Measurements from ENCODE around the gene OMP.

OMP gene

GRCh38 chr11:77144196-77144856, 41.7 kb downstream of the OMP start:
- DNase-seq: peak; percentile 46

- no peak for DNase-seq
These were observed 42.3 kb downstream of the OMP start for GRCh38 chr11:77144857-77145428.

DNA sequence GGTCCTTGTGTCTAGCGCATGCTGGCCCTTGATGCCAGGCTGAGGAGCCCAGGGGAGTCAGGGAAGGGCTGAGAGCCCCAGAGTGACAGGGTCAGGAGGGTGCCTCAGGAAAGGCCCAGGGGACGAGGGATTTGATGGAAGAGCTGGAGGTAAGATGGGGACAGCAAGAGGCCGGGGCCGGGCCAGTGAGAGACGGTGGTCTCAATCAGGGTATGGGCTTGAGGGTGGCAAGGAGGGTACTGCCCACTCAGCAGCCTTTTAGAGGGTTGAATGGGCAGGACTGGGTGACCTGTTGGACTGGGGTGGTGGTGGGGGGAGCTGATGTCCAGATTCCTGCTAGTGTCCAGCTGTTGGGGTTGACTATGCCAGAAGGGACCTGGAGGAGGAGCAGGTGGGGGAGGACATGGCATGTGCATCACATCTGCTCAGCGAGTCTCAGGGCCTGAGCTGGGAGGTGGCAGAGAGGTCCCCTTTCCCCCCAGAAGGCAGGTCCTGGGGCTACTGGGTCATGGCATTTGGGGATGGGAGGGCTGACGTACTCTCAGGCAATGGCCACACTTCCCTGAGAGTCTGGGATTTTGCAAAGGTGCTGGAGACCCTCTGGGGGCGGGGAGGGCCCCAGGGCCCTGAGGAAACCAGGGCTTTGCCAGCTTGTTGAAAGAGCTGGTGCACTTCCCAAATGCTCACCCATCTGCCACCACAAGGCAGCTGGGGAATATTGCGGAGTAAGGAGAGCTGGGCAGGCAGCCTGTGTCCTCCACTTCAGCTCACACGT, 43.8 kb downstream of the OMP start:
- peak; percentile 36 for DNase-seq

GRCh38 chr11:77147036-77147315, 44.3 kb downstream of the OMP start:
- DNase-seq: no peak

GRCh38 chr11:77147668-77148321, 45.2 kb downstream of the OMP start:
- peak; percentile 71 for DNase-seq

DNA sequence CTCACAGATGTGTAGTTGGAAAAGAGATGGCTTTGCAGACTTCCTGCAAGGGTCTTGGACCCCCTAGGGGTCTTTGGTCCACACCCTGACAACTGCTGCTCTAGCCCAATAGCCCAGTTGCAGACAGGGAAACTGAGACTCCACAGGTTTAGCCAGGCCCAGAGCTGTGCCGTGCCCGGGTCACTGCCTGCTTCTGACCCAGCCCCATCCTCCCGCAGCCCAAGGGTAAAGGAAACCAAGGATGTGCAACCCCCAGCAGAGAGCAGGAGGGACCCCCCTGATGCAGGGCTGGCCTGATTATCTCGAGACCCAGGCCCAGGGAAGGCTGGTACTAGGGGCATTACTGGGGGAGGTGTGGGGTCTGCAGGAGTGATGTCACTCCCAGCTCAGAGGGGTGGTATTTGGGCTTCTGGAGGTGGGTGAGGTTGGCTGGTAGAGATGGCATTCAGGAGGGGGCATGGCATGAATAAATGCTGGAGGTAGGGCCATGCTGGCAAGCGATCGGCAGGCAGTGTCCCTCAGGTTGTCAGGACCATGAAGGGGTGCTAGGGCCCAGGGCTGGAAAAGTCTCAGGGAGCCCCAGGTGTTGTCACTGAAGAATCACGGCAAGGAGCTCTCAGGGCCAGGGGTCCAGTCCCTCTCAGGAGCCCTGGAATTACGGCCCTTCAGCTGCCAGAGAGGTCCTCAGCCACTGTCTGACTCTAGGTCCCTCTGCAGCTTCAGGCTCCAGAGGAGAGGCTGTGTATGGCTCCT, 46.5 kb downstream of the OMP start:
- no peak for DNase-seq

GRCh38 chr11:77149716-77150392, 47.2 kb downstream of the OMP start:
- DNase-seq: no peak

- no peak for DNase-seq
These were observed 48.2 kb downstream of the OMP start for GRCh38 chr11:77150836-77151235.

DNA sequence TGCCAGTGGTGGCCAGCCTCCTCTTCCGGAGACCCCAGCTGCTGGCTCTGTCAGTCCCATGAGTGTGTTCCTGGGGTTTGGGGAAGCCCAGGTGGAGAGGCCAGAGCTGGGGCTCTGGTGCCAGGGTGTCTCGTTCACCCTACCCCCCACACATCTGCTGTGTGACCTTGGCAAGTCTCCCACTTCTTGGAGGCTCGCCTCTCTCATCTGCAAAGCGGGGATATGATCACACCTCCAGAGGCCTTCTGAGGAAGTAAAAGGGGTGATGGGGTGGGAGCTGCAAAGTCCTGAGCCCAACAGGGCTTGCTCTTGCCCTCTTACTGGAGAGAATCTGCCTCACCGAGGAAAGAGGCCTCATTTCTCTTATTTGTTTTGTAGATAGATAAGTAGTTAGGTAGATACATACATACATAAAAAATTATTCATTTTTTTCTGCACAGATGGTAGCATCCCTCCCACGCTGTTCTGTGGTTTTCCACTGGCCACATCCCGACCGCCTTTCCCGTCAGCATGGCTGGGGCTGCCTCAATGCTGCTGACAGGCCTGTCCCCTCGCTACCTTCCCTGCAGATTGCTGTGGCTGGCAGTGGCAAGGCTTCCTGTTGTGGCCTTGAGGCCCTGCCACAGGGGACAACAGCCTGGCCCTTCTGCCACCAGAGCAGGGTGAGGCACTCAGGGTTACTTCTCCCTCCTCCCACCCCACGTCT, 49.3 kb downstream of the OMP start:
- DNase-seq: peak; percentile 55

DNA sequence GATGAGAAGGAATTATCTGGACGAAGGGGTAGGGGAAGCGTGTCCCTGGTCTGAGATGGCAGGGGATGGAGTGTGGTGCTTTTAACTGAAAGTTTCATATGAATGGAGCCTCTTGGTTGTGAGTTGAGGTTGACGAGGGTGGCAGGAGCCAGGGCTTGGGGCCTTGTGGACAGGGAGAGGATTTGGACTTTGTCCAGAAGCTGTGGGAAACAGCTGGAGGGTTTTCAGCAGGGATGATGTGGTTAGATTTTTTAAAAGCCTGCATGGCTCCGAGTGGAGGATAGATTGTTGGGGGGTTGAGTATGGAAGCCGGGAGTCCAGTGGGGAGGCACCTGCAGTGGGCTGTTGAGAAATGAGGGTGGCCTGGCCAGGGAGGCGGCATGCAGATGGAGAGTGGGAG, 50.2 kb downstream of the OMP start:
- no peak for DNase-seq

Measured in NCI-H2171 (cell line).